ENCODE results near the gene AGPAT3.

Gene AGPAT3

DNA sequence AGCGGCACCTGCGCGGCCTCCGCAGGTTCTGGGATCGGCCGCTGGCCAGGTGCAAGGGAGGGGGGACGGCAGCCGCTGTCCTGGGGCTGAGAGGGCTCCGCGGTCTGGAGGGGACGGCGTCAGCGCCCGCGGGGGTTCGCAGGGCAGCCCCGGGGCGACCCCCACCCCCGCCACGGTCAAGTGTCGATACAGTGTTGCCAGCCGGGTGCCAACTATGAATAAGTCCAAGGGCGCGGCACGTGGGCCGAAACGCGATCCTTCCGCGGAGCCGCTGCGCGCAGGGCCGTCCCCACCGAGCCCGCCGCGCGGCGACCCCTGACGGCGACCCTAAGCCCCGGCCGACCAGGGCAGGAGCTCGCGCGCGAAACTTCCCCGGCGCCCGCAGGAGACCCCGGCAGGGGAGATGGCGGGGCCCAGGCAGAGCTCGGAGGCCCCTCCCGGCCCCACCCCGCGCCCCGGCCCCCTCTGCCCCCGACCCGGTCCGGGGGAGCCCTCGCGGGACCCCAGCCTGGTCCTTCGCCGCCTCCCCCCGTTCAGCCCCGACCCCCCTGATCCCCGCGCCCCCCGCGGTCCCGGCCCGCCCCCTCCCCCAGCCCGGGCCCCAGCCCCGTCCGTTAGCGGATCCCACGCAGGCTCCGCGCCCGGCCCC lies 586 bp upstream of the AGPAT3 start:
- peak; percentile 62 for DNase-seq (ENCODE audit: low spot score)

DNA sequence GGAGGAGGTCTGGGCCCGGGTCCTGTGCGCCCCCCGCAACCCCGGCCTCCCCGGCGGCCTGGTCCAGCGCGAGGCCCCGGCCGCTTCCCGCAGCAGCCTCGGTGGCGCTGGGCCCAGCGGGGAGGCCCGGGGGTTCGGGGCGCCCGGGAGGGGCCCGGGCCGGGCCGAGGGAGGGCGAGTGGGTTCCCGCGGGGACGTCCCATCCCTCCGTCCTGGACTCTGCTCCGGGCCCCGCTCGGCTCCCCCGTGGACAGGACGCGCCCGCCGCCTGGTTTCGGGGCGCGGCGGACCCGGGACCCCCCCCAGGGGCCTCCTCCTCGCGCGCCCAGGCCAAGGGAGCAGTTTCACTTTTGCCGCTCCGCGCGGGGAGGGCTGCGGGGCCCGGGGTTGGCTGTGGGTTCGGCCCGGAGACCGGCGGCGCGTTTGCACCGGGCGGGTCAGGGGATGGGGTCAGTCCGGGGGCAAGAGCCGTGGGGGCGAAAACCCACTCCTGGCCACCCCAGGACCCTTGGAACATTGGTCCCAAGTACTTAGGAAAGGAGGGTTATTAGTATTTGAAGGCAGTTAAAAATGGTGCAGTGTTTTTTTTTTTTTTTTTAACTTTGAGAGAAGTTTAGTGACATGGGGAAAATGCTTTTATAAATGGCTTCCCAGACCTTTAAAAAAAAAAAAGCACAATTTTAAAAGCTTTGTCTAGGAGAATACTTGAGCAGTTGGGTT lies 677 bp downstream of the AGPAT3 start:
- peak; percentile 66 for DNase-seq (ENCODE audit: low spot score)

DNA sequence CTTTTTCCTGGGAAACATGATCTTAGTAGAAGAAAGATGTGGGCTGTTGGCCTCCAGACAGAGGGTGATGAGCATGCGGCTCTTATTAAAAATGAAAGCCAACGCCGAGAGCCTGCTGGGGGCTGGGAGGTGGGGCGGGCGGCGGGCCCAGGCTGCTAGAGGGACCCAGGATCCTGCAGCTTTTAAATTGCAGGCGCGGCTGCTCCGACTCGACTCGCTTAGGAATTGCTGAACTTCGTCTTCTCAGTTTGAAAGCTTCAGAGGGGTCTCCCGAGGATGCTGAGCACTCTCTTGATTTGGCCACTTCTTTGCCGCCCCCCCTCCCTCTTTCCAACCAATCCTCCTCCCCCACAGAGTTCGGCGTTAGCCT lies 1.2 kb downstream of the AGPAT3 start:
- peak; percentile 56 for DNase-seq (ENCODE audit: low spot score)

DNA sequence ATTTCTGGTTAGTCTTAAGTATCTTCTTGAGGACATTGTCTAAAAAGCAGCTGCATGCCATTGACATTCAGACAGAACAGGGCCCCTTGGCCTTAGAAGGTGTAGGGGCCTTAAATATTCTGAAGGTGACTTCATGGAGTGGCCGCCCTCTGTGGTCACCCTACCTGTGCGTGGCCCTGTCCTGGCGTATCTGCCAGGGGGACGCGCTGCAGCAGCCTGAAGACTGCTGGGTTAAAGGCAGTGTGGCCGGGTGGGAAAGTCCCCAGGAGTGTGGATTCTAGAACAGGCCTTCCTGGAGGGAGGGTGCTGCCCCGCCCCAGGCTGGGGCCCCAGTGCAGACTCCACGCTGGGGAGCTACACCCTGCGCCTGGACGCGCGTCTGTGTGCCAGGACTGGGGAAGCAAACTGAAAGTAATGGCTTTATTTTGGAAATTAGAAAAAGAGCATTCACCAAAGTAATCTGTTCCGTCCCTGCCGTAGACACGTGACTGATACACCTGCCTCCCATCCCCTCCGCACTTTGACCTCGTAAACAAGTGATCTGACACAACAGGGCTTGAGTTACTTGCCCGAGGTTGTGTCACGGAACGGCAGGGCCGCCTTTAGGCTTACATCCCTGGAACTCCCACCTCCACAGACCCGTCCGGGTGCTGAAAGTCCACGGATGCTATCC lies 1.8 kb downstream of the AGPAT3 start:
- DNase-seq (ENCODE audit: low spot score), result peak; percentile 64

DNA sequence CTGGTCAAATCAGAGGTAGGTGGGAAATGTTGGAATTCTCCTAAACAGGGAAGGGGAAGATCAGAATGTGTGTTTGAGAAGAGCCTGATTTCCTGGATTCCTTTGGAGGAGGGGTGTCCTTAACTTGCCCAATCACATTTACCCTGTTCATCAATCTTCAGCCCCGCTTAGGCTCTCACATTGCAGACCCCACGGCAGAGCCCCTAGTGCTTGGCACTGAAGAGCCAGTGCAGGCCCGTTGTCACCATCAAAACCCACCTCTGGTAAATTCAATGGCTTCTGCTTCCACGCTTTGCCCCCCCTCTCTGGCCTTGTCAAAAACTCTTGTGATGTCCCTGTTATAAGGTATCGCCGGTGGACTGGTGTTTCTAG lies 2.3 kb downstream of the AGPAT3 start:
- DNase-seq (ENCODE audit: low spot score), result no peak

DNA sequence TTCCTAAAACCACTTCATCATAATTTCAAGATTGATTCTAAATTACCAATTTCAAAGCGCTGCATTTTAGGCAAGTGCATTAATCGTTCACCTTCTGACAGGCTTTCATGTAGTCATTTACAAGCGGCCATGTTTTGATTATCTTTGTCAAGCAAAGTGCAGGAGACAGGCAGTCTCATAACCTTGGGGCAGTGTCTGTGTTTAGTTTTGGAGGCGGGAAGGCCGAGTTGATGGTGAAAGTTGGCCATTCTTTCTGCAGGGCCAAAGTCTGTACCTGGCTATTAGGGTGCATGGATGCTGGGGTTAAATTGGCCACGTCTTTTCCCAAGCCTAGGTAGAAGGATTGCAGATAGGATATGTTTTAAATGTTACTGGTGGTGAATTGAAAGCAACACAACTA lies 2.9 kb downstream of the AGPAT3 start:
- no peak for DNase-seq (ENCODE audit: low spot score)

DNA sequence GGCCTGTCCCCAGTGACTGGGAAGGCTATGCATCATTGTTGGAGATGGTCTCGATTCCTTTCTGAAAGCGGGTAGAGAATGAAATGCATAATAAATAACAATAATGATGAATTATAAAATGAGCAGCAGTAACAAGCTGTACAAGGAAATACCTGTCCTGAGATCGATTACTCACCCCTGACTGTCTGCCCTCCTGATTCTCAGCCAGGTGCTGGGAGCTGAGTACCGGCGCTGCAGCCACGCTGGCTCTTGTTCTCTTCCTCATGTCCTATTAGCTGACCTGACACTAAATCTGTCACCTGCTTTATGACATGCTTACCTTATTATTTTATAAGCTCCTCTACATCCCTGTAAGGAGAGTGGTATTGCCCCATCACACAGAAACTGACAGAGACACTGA lies 3.4 kb downstream of the AGPAT3 start:
- DNase-seq (ENCODE audit: low spot score), result no peak

DNA sequence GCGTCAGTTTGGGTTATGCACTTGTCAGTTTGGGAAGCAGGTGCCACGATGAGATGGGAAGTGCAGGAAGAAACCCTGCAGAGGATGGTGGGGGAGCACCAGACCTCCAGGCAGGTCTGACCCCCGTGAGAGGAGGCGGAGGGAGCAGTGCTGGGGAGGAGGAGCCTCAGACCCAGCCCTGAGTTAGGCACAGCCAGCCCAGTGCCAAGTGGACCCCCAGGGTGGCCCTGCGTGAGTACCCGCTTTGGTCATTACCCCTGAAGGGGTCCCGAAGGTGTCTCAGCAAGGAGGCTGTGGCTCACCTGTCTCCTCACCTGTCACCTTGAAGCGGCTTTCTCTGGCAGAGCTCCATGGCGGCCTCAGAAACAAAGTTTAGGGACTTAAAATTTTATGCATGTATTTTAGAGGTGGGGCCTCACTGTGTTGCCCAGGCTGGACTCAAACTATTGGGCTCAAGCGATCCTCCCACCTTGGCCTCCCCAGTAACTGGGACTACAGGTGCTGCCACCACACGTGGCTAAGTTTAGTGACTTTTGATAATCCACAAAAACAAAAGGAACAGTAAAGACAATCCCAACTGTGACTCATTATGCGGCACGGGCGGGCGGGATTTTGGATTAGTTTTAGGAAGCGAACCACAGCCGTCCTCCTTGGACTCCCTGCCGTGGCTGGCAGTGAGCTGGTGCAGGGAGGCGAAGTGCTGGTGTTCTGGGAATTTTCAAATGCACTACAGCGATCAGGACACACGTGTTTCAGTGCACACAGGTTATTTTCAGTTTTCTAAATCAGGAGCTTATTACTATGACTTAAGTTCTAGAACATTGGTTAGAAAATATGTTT lies 4.7 kb downstream of the AGPAT3 start:
- DNase-seq (ENCODE audit: low spot score), result no peak

DNA sequence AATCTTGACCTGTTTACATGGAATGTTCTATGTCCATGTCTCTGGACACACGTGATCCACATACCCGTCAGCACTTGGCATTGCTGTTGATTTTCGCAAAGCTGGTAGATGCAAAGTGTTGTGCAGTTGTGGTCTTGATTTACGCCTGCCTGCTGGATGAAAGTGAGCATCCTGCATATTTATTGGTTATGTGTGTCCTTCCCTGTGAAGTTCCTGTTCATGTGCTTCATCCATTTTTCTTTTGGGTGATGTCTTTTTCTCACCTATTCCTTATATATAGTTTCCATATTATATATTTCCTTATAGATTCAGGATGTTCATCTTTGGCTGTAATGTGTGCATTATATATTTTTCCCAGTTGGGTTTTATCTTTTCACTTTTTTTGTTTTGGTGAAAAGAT lies 6.5 kb downstream of the AGPAT3 start:
- DNase-seq (ENCODE audit: low spot score), result no peak

DNA sequence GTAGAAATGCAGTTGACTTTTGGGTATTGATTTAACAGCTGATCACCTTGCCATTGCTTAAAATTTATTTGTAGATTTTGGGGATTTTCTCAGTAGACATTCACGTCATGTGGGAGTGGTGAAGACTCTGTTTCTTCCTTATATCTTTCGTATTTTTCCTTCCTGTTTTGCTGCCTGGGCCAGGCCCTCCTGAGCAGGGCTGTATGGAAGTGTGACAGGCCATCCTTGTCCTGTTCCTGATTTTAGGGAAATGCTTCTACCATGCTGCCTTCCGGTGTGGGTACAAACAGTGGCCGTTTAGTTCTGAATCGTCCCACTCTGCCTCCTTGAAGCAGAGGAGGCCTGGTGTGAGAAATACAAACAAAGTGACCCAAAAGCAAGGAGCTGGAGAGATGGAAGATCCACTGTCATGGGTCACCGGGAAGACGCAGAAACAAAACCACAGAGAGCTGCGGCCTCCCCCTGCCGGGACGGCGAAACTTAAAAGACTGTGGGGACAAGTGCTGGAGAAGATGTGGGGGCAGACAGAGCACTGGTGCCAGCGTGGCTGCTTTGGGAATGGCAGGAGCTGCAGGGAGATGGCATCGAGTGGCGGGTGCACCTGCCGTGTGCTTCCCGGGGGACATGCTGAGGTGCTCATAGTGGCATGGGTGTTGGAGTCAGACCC lies 7.6 kb downstream of the AGPAT3 start:
- DNase-seq (ENCODE audit: low spot score), result no peak

DNA sequence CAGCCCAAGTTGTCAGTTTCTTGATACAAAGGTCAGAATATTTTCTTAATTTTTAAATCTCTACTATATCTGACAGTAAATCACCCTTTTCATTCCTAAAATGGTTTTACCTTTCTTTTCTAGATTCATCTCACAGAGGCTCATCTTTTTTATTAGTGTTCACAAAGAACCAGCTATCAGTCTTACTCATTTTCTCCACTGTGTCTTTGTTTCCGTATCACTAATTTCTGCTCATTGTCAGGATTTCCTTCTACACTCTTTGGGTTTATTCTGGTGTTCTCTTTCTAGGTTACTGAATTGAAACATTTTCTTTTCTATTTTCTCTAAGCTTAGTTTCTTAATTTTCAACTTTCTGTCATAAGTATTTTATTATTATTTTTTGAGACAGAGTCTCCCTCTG lies 8.7 kb downstream of the AGPAT3 start:
- DNase-seq (ENCODE audit: low spot score), result no peak

DNA sequence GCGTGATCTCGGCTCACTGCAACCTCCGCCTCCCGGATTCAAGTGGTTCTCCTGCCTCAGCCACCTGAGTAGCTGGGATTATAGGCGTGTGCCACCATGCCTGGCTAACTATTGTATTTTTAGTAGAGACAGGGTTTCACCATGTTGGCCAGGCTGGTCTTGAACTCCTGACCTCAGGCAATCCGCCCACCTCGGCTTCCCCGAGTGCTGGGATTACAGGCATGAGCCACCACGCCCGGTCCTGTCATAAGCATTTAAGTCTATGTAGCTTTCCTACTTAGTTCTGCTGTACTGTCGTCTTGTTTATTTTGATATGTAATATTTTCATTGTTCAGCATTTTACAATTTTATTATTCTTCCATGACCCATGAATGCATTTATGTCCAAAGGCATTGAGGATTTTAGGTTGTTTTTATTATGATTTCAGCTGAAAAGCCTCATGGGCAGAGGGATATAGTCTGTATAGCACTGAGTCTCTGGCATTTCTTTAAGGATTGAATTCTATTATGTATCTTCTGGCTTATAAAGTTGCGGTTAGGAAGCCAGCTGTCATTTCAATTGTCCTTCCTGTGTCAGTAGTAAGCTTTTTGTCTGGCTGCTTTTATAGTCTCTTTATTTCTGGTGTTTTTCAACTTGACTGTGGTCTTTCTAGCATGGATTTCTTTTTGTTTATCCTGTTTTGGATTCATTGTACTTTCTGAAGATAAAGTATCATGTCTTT lies 9.2 kb downstream of the AGPAT3 start:
- no peak for DNase-seq (ENCODE audit: low spot score)

DNA sequence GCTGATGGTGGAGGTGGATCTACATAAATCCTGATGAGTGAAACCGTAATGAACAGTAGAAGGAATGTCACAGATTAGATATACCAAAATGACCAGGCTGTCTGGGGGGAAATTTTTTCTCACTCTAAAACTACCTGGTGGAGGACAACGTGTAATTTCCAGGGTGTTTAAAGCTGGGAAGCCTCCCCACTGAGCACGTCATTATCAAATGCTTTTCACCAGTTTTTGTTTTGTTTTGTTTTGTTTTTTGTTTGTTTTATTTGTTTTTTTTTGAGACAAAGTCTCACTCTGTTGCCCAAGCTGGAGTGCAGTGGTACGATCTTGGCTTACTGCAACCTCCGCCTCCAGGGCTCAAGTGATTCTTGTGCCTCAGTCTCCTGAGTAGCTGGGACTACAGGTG lies 11.6 kb downstream of the AGPAT3 start:
- DNase-seq (ENCODE audit: low spot score), result no peak

DNA sequence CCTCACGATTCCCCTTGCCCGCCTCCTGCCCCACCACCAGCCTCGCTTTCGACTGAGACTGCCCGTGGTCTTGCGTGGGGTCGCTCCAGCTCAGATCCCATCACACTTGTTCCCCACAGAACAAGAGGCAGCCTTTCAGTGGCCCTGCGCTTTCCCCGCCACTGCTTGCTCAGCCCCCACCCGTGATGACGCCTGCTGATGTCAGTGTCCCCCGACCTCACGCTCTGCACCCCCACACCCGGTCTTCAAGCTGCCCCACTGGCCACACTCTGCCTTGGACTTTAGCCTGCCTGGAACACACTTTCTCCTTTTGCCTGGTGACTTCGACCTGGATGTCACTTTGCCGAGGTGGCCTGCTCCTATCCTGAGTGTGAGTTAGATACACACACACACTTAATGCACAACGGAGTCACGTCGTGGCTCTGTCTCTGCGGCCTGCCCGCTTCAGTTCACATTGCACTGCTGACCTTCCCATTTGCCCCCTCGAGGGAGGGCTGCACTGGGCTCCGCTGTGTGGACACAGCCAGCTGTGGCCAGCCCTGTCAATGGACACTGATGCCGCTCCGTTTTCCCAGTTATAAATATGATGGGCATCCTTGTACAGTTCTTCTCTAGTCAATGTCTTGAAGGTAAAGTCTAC lies 13.0 kb downstream of the AGPAT3 start:
- no peak for DNase-seq (ENCODE audit: low spot score)

DNA sequence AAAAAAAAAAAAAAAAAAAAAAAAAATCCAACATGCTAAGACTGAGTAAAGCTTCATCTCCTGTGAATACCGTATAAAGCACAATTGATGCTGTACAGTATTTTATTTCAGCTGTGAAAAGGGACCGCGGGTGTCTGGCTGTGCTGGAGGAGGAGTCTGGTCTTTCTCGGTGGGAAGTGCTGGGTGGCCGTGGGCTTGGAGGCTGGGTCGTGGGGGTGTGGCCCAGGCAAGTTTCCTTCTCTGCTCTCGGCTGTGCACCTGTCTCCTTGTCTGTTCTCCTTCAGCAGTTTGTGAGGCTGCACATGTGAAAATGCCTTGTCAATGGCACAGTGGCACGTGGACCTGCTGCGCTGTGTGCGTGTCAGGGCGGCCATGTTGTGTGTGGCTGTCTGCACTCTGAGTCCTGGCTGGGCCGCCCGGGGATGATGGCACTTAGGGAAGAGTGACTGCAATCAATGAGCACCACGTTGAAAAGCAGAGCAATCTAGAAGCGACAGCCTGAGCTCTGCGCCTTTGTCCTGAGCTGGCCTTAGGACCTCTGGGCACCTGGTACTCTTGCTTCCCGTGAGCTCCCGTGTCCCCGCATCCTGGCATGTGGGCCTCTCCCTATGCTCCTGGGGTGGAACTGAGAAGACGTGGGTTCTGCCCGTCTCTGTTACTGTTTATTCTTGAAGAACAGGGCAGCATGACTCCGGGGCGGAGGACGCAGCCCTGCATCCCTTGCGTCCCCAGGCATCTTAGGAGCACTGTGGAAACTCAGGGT lies 14.5 kb downstream of the AGPAT3 start:
- DNase-seq (ENCODE audit: low spot score), result no peak

DNA sequence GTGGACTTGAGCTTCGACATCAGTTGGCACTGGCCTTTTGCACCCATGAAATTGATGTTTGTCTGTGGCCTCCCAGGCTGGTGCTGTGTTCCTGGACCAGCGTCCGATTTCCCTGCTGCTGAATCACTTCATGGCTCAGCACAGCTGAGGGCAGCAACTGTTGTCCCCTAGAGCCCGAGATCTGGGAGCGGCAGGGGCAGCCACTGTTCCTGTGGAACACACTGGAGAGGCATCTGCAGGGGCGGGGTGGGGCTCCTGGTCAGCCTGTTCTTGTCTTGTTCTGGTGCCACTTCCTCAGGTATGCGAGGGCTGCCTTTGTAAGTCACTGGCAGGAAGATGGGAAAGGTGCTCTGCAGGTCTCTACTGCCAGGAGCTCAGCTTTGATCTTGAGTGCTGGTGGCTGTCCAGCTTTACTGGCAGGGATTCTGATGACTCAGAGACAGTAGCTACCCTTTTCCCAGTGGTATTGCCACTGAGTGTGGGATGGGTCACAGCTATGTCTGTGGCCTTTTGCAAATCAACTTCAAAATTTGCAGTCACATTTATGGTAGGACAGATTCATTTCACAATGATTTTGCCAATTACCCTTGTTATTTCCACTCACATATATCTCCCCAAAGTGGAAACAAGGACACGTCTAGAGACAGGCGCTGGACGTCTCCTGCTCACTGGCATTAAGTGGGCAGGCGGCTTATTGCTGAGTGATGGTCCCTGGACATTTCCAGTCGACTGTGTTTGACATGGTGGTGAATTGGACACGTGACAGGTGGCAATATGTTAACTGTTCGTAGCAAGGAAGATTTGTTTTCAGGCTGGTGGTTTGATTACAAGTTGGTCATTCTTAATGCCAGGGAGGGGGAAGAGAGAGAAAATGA lies 15.3 kb downstream of the AGPAT3 start:
- peak; percentile 46 for DNase-seq (ENCODE audit: low spot score)

DNA sequence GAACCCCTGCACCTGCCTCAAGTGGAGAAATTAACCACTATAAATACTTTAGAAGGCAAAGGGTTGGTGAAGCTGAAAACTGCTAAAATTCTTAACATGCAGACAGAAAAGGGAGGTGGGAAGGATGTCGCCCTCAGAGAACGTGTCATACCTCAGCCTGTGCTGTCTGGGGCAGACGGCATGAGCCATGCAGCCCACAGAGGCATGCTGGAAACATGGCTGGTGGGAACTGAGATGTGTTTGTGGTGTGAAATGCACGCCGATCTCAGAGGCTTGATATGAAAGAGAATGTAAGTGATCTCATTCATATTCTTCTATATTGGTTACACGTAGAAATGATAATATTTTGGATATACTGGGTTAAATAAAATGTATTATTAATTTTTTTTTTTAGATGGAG lies 16.3 kb downstream of the AGPAT3 start:
- DNase-seq (ENCODE audit: low spot score), result no peak

DNA sequence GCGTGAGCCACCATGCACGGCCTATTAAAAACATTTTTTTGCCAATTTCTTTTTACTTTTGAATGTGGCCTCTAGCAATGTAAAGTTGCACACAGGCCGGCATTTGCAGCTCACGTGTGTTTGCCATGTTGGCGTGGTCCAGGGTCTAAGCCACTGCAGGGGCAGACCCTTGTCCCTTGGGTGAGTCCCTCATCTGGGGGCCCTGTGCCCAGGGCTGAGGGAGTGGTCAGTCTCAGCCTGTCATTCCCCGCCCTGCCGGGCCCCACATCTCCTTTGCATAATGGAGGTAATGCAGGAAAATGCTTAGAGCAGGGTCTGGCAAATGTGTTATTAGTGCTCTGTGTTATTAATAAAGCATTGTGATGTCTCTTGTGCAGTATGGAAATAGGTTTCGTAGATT lies 16.9 kb downstream of the AGPAT3 start:
- no peak for DNase-seq (ENCODE audit: low spot score)

DNA sequence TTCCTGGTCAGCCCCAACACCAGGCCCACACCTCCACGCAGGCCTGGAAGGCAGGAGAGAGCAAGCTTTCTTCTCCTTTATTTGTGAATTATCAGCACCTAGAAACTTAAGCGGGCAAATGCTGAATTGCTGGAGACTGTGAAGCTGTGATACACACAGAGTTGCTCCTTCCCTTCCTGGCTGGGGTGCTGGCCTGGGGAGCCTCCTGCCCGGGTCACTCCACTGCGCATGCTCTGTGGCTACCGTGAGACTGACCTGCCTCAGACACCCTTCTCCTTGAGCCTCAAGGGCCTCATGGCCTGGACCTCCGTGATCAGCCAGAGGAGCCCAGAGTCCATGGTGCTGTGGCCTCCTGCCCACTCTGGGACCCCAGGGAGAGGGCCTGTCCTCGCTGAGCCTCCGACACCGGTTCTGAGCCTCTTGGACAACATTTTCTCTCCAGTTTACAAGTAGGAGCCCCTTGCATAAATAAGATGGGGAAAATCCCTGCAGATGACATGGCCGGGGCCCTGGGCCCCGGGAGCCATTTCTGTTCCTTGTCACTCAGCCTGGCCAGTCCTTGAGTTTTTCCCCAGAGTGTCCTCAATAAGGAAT lies 18.0 kb downstream of the AGPAT3 start:
- DNase-seq (ENCODE audit: low spot score), result no peak

Data from hematopoietic multipotent progenitor cell treated with erythropoietin and hydrocortisone succinate and interleukin-3 and kit ligand, for 17 days (in vitro differentiated cells).